Ovary (tissue), 9 donors: ENCODE results near the gene PTCHD1. TPM values are rescaled to one million over a fixed set of nuclear protein-coding genes. Genes with fewer than 3 reads are reported as not detected.

ENCODE experiments used
- DNase-seq, 5 donors: peaks; one replicate each; pipeline ENCODE4 v3.0.0-alpha.2; 2019 to 2020
- H3K27ac ChIP-seq, 2 donors: fragments of 200-600 bp; one replicate each; pipeline versions ENCODE4 v1.5.1 to v1.8.0; 2019 to 2022
- H3K27me3 ChIP-seq: fragments of 200-600 bp; one replicate; pipeline ENCODE4 v1.8.0; 2022
- H3K36me3 ChIP-seq: fragments of 200-600 bp; sonication (generic); one replicate; pipeline ENCODE4 v1.5.1; 2019
- H3K4me1 ChIP-seq: one replicate; pipeline ENCODE4 v1.8.1; 2013; ENCODE audit warnings: mild to moderate bottlenecking, moderate library complexity; ENCODE audit not compliant: insufficient read depth
- H3K4me3 ChIP-seq: fragments of 200-600 bp; sonication (generic); one replicate; pipeline ENCODE4 v1.5.1; 2017
- H3K9me3 ChIP-seq, 2 donors: fragments of 200-600 bp in 1 of 2; sonication (generic) in 1 of 2; one replicate each; pipeline versions ENCODE4 v1.5.1 to v1.8.1; 2013 to 2019; ENCODE audit warnings: mild to moderate bottlenecking in 1 of 2, moderate library complexity in 1 of 2
- CTCF ChIP-seq, 3 donors: fragments of 450-650 bp in 2 of 3; fragments of 200-600 bp in 1 of 3; IDR thresholded peaks; one replicate each; pipeline versions ENCODE4 v1.5.1 to v1.8.0; 2016 to 2022; ENCODE audit warnings: antibody characterized with exemption in 3 of 3, mild to moderate bottlenecking in 1 of 3
- EP300 ChIP-seq: sonication (generic); formaldehyde crosslinking; IDR thresholded peaks from one replicate; pipeline ENCODE4 v1.6.1; 2017; ENCODE audit warnings: antibody characterized with exemption
- POLR2A ChIP-seq: fragments of 450-650 bp; IDR thresholded peaks from one replicate; pipeline ENCODE4 v1.6.1; 2017; ENCODE audit warnings: antibody characterized with exemption, mild to moderate bottlenecking, moderate library complexity
- WGBS, 3 donors: extraction: QIAGEN DNeasy Blood & Tissue Kit in 1 of 3; methylation state at CpG; one replicate each; pipeline versions ENCODE4 v1.1.5 to v1.1.7; 2013 to 2017; 5-methylcytosine and 5-hydroxymethylcytosine counted together
- intact Hi-C, 4 donors: fragments of 100-400 bp; cut with DNase I; formaldehyde crosslinking; loops; one replicate each; pipeline versions ENCODE4 v1.11.0 to v1.15.1; 2022 to 2023
- polyA plus RNA-seq, 2 donors: library from polyadenylated mRNA; stranded (reverse); fragments of 200-250 nt in 1 of 2; fragments of 350-450 nt in 1 of 2; fragmentation: Illumina TruSeq in 1 of 2; extraction: RNeasy Lipid Tissue Mini Kit (QIAGEN cat#74804) in 1 of 2; gene quantifications; one replicate each; pipeline ENCODE4 v1.2.3, GENCODE V29; 2013 to 2014
- total RNA-seq, 7 donors: library from RNA; depleted of rRNA in 2 of 7; stranded (reverse); fragments of >200 nt in 2 of 7; fragmentation: NEBNext Ultra II Directional in 3 of 7; extraction: Animal tissue kit (Norgen Biotek cat#: 25700) in 3 of 7; gene quantifications; one replicate each; pipeline versions ENCODE4 v1.1.0 to v1.2.4, GENCODE V29; 2016 to 2023
- donor health status: DM: no; HTN: no; CAD: no; lungs with moderate emphysema.
- donor health status: DM: no; HTN: no; CAD: no.
- donor health status: Bipolar disorder and iron deficiency.
- donor health status: DM: yes; HTN: yes; CAD: no.
- donor health status: DM: no; HTN: no; CAD: no.
- donor health status: DM: yes; HTN: yes; CAD: no.

The PTCHD1 gene
- total and polyA plus RNA-seq, 9 donors: under 0.01 to 1.0 (median 0.03) TPM; not detected in 3

DNA sequence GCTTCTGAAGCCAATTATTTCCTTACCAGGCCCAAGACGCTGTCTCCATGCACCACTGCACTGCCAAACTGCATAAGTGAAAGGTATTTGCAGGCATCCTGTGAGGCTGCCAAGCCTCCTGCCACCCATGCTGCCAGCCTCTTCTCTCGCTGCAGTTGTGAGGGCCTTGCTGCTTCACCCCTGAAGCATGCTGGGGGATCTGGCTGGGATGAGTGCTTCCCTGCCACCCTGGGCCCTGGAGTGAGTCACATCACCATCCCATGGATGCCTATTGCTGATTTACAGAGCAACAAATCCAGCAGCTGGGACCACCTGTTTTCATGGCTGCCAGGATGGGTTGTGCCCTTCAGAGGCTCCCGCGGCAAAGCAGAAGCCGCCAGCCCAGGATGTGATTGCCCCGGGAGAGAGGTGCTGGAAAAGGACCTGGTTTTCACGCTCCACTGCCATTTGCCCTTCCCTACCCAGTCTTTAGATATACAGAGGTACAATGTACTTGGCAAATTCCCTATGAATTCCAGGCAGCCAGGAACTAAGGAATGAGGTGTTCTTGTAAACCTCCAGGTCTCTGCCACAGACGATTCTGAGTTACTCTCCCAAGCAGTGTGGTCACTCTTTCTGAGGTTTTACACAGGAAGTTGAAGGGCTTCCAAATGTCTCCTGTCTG, 41.5 kb upstream of the PTCHD1 start:
- no peak for DNase-seq
- Histone ChIP-seq H3K36me3 (no peaks in the 10 kb centered on the region), H3K4me3 (no peak overlapping the region), H3K27ac (no peak overlapping the region), H3K27me3 (no peaks in the 10 kb centered on the region), H3K9me3 (no peaks in the 10 kb centered on the region), H3K4me1 (no peaks in the 10 kb centered on the region)
- WGBS, 3 donors: 57 to 65% (median 62%) methylated on average over 8 of the region's 8 CpGs
- intact Hi-C loops: no loop called here
- no peak for TF ChIP-seq EP300
- TF ChIP-seq POLR2A: no peak
- no peak for TF ChIP-seq CTCF (IDR thresholded peaks at IDR 0.05)

- H3K27ac ChIP-seq: no peak overlapping the region
- H3K36me3 ChIP-seq: no peaks in the 10 kb centered on the region
- no peak overlapping the region for H3K4me3 ChIP-seq
- 69 to 73% (median 71%) methylated on average over 4 of the region's 4 CpGs for WGBS, 3 donors
- H3K27me3 ChIP-seq: no peaks in the 10 kb centered on the region
- H3K4me1 ChIP-seq: no peaks in the 10 kb centered on the region
- no peak for DNase-seq
- TF ChIP-seq EP300: no peak
- no peak for TF ChIP-seq CTCF (IDR thresholded peaks at IDR 0.05)
- TF ChIP-seq POLR2A: no peak
- no peaks in the 10 kb centered on the region for H3K9me3 ChIP-seq
- intact Hi-C loops: no loop called here
These were observed 29.8 kb upstream of the PTCHD1 start for GRCh38 chrX:23304881-23305280.

- H3K36me3 ChIP-seq: no peaks in the 10 kb centered on the region
- H3K27me3 ChIP-seq: no peaks in the 10 kb centered on the region
- H3K27ac ChIP-seq: no peak overlapping the region
- no peak overlapping the region for H3K4me3 ChIP-seq
- intact Hi-C loops: no loop called here
- no peak for DNase-seq
- H3K9me3 ChIP-seq: no peaks in the 10 kb centered on the region
- TF ChIP-seq POLR2A (no peak), CTCF (IDR thresholded peaks at IDR 0.05) (no peak), EP300 (no peak)
- 75 to 83% (median 82%) methylated on average over 8 of the region's 8 CpGs for WGBS, 3 donors
- no peaks in the 10 kb centered on the region for H3K4me1 ChIP-seq
These were observed 22.9 kb upstream of the PTCHD1 start for GRCh38 chrX:23311731-23312130.

DNA sequence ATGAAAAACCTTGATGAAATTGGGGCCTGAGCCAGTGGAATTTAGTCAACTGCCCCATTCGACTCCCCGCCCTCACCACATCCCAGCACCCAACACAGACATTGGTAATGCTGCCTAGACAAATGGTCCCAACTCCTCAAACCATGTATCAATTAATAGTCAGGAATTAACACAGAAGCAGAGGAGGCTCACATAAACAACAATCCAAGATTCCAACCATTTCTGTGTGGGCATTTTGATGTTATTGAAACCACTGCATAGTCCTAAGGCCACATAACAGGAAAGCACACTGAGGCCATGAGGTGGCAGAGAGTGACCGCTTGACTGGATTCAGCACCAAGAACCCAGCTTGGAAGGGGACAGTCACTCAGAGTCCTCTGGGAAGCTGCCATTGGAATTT, 22.5 kb upstream of the PTCHD1 start:
- 84 to 90% (median 85%) methylated on average over 3 of the region's 3 CpGs for WGBS, 3 donors
- TF ChIP-seq CTCF (IDR thresholded peaks at IDR 0.05) (no peak), EP300 (no peak), POLR2A (no peak)
- intact Hi-C loops: no loop called here

More for the DNA sequence above, 22.5 kb upstream of the PTCHD1 start:
- DNase-seq: no peak
- Histone ChIP-seq H3K27me3 (no peaks in the 10 kb centered on the region), H3K27ac (no peak overlapping the region), H3K4me1 (no peaks in the 10 kb centered on the region), H3K9me3 (no peaks in the 10 kb centered on the region), H3K4me3 (no peak overlapping the region), H3K36me3 (no peaks in the 10 kb centered on the region)
